ENCODE data around the gene SLC31A1. TPM values are rescaled to one million over a fixed set of nuclear protein-coding genes. Genes with fewer than 3 reads are reported as not detected.

Gene SLC31A1
- total and polyA plus RNA-seq, 8 donors: 2.5 to 16.1 (median 10.5) TPM

DNA sequence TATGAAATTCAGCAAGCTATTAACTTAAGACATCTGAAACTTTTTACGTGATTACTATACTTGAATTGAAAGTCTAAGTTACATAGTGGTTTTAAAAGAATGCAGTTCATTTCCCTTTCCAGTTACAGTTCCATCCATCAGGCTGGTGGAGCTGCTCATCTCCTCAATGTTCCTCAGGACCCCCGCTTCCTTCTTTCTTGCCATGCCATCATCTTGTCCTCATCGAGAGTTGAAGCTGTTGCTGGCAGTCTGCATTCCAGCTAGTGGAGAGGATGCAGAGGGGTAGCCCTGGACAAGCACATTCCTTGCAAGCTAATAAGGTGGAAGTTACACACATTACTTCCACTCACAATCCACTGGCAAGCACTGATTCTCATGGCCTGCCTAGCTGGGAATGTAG lies 90.6 kb downstream of the SLC31A1 start:
- ATAC-seq: no peak
- Histone ChIP-seq H3K36me3 (peaks cover 0 to 5% (median 0%) of the 10 kb centered on the region in 3 donors), H3K27ac (no peak overlapping the region), H3K9me3 (no peaks in the 10 kb centered on the region), H3K27me3 (no peaks in the 10 kb centered on the region), H3K4me3 (no peak overlapping the region), H3K4me1 (no peaks in the 10 kb centered on the region)
- intact Hi-C loops (cut with DNase I): loop anchor here in 1 of 3 donors (10.0 kb wide), 1 partner anchor 353 kb away; no protein-coding TSS in a partner anchor
- no peak for DNase-seq
- TF ChIP-seq, protein P1, sequence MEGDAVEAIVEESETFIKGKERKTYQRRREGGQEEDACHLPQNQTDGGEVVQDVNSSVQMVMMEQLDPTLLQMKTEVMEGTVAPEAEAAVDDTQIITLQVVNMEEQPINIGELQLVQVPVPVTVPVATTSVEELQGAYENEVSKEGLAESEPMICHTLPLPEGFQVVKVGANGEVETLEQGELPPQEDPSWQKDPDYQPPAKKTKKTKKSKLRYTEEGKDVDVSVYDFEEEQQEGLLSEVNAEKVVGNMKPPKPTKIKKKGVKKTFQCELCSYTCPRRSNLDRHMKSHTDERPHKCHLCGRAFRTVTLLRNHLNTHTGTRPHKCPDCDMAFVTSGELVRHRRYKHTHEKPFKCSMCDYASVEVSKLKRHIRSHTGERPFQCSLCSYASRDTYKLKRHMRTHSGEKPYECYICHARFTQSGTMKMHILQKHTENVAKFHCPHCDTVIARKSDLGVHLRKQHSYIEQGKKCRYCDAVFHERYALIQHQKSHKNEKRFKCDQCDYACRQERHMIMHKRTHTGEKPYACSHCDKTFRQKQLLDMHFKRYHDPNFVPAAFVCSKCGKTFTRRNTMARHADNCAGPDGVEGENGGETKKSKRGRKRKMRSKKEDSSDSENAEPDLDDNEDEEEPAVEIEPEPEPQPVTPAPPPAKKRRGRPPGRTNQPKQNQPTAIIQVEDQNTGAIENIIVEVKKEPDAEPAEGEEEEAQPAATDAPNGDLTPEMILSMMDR (IDR thresholded peaks at IDR 0.05): no peak
- WGBS, 2 donors: 78 to 90% methylated on average over 3 of the region's 3 CpGs
- FAIRE-seq: no peak

DNA sequence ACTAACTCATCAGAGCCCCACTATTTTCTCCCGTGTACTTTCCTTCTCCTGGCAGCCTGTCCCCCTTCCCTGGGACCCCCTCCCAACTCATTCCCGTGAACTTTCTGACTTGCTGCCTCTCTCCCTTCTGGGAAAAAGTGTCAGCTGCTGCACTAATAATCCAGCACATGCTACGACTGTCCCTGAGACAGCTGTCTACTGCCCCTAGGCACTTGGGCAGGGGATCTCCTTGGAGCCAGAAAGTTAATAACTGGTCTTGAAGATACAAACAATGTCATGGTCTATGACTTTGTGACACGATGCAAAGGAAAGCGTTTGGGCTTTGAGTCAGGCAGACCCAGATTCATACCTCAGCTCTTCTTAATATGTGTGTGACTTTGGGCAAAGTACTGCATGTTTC lies 91.9 kb downstream of the SLC31A1 start:
- TF ChIP-seq, protein P1 (IDR thresholded peaks at IDR 0.05): no peak
- intact Hi-C loops (cut with DNase I): loop anchor here in 1 of 3 donors (10.0 kb wide), 1 partner anchor 352 kb away; no protein-coding TSS in a partner anchor
- Histone ChIP-seq H3K9me3 (no peaks in the 10 kb centered on the region), H3K4me3 (no peak overlapping the region), H3K27ac (no peak overlapping the region), H3K4me1 (no peaks in the 10 kb centered on the region), H3K27me3 (no peaks in the 10 kb centered on the region), H3K36me3 (peaks cover 0 to 5% (median 0%) of the 10 kb centered on the region in 3 donors)
- DNase-seq (no peak), ATAC-seq (no peak), FAIRE-seq (no peak)
- WGBS, 2 donors: 39 to 41% methylated on average over 5 of the region's 5 CpGs

Other genes with a start within 250 kb of the SLC31A1 start
- 1 to 10 TPM in 5 of 6 donors, under 1 TPM in 1; 0.32 to 3.4 (median 1.2) TPM for gene ZNF883, start 209.4 kb upstream of the SLC31A1 start, total RNA-seq
- gene ZNF883, start 209.4 kb upstream of the SLC31A1 start, polyA plus RNA-seq: 1 to 10 TPM; 1.8 to 2.2 TPM
- 1 to 10 TPM in 5 of 6 donors, under 1 TPM in 1; 0.76 to 1.5 (median 1.2) TPM for gene ZFP37, start 164.8 kb upstream of the SLC31A1 start, total RNA-seq
- gene ZFP37, start 164.8 kb upstream of the SLC31A1 start, polyA plus RNA-seq: 1 to 10 TPM in 1 of 2 donors, under 1 TPM in 1; 0.34 to 1.6 TPM
- gene SLC31A2, start 70.5 kb upstream of the SLC31A1 start, total RNA-seq: 10 to 100 TPM in 2 of 6 donors, 1 to 10 TPM in 4; 8.4 to 11.9 (median 9.0) TPM
- 1 to 10 TPM; 5.3 to 5.5 TPM for gene SLC31A2, start 70.5 kb upstream of the SLC31A1 start, polyA plus RNA-seq
- 10 to 100 TPM in 4 of 6 donors, 1 to 10 TPM in 2; 8.6 to 16.5 (median 10.6) TPM for gene FKBP15, start 267 bp upstream of the SLC31A1 start, total RNA-seq
- 1 to 10 TPM; 7.5 to 10.0 TPM for gene FKBP15, start 267 bp upstream of the SLC31A1 start, polyA plus RNA-seq
- 10 to 100 TPM in 3 of 6 donors, 1 to 10 TPM in 3; 7.4 to 18.0 (median 10.3) TPM for gene CDC26, start 54.0 kb downstream of the SLC31A1 start, total RNA-seq
- gene CDC26, start 54.0 kb downstream of the SLC31A1 start, polyA plus RNA-seq: 10 to 100 TPM; 11.0 to 30.1 TPM
- gene PRPF4, start 54.1 kb downstream of the SLC31A1 start, total RNA-seq: 10 to 100 TPM in 2 of 6 donors, 1 to 10 TPM in 4; 5.5 to 10.8 (median 8.4) TPM
- gene PRPF4, start 54.1 kb downstream of the SLC31A1 start, polyA plus RNA-seq: 1 to 10 TPM; 5.1 to 9.4 TPM
- gene RNF183, start 81.8 kb downstream of the SLC31A1 start, total RNA-seq: under 1 TPM in 5 of 6 donors, not detected in 1; 0.14 to 0.22 (median 0.16) TPM
- 1 to 10 TPM in 1 of 2 donors, under 1 TPM in 1; 0.46 to 1.5 TPM for gene RNF183, start 81.8 kb downstream of the SLC31A1 start, polyA plus RNA-seq
- 1 to 10 TPM; 2.2 to 4.5 (median 3.3) TPM for gene WDR31, start 118.7 kb downstream of the SLC31A1 start, total RNA-seq
- gene WDR31, start 118.7 kb downstream of the SLC31A1 start, polyA plus RNA-seq: 1 to 10 TPM; 1.2 to 1.3 TPM
- 10 to 100 TPM; 15.2 to 35.9 (median 22.7) TPM for gene BSPRY, start 128.0 kb downstream of the SLC31A1 start, total RNA-seq
- 10 to 100 TPM; 12.5 to 19.7 TPM for gene BSPRY, start 128.0 kb downstream of the SLC31A1 start, polyA plus RNA-seq
- 10 to 100 TPM; 18.8 to 44.0 (median 26.3) TPM for gene HDHD3, start 155.4 kb downstream of the SLC31A1 start, total RNA-seq
- gene HDHD3, start 155.4 kb downstream of the SLC31A1 start, polyA plus RNA-seq: 10 to 100 TPM; 76.0 to 80.6 TPM
- 10 to 100 TPM; 35.7 to 60.3 (median 43.8) TPM for gene ALAD, start 179.7 kb downstream of the SLC31A1 start, total RNA-seq
- gene ALAD, start 179.7 kb downstream of the SLC31A1 start, polyA plus RNA-seq: 10 to 100 TPM; 43.3 to 46.5 TPM
- 10 to 100 TPM in 5 of 6 donors, 1 to 10 TPM in 1; 8.7 to 19.1 (median 14.0) TPM for gene POLE3, start 189.1 kb downstream of the SLC31A1 start, total RNA-seq
- gene POLE3, start 189.1 kb downstream of the SLC31A1 start, polyA plus RNA-seq: 10 to 100 TPM in 1 of 2 donors, 1 to 10 TPM in 1; 9.1 to 14.3 TPM
- under 1 TPM; 0.18 to 0.55 (median 0.42) TPM for gene C9orf43, start 189.2 kb downstream of the SLC31A1 start, total RNA-seq
- gene C9orf43, start 189.2 kb downstream of the SLC31A1 start, polyA plus RNA-seq: 1 to 10 TPM in 1 of 2 donors, under 1 TPM in 1; 0.68 to 1.5 TPM
- gene RGS3, start 242.2 kb downstream of the SLC31A1 start, total RNA-seq: 10 to 100 TPM; 18.3 to 44.0 (median 28.7) TPM
- 10 to 100 TPM; 31.6 to 55.3 TPM for gene RGS3, start 242.2 kb downstream of the SLC31A1 start, polyA plus RNA-seq